PC-9 (cell line): Measurements from ENCODE around the gene DERL2. TPM values are rescaled to one million over a fixed set of nuclear protein-coding genes. Genes with fewer than 3 reads are reported as not detected.

ENCODE experiments used
- BruUV-seq: library from RNA; stranded (reverse); fragments of 400-500 nt; replicated peaks from 2 replicates; lab custom pipeline; 2021; lab: Mats Ljungman, UMichigan
- CTCF ChIA-PET: fragments of 300-600 bp; sonication (Branson Sonifier 250); formaldehyde crosslinking; loops from one replicate; lab custom pipeline; 2022; ENCODE audit warnings: antibody characterized with exemption; lab: Charles Lee
- POLR2A ChIA-PET: fragments of 300-600 bp; sonication (Branson Sonifier 250); formaldehyde crosslinking; loops from one replicate; lab custom pipeline; 2022; ENCODE audit warnings: antibody characterized with exemption; ENCODE audit not compliant: unreplicated experiment; lab: Charles Lee
- DNase-seq, 2 experiments: peaks; one replicate each; pipeline versions ENCODE4 v3.0.0 to v3.0.0-alpha.2; 2015 to 2022; ENCODE audit warnings: mixed read lengths in 1 of 2
- H2AFZ ChIP-seq: fragments of 200-600 bp; sonication (generic); 2 replicates; pipeline ENCODE4 v1.8.1; 2017; ENCODE audit warnings: antibody characterized with exemption
- H3F3A ChIP-seq: fragments of 200-600 bp; sonication (generic); 2 replicates; pipeline ENCODE4 v1.8.1; 2017; ENCODE audit warnings: antibody characterized with exemption, mild to moderate bottlenecking, low read depth; ENCODE audit not compliant: insufficient read depth
- H3K27ac ChIP-seq: fragments of 200-600 bp; sonication (generic); 2 replicates; pipeline ENCODE4 v1.6.1; 2016; ENCODE audit warnings: mixed run types
- H3K27me3 ChIP-seq: fragments of 200-600 bp; sonication (generic); 2 replicates; pipeline ENCODE4 v1.6.1; 2016; ENCODE audit warnings: low read depth, mixed run types; ENCODE audit not compliant: insufficient read depth
- H3K36me3 ChIP-seq: fragments of 200-600 bp; sonication (generic); 2 replicates; pipeline ENCODE4 v1.6.1; 2016; ENCODE audit warnings: low read depth, mixed run types
- H3K4me1 ChIP-seq: fragments of 200-600 bp; sonication (generic); replicated peaks from 2 replicates; pipeline ENCODE4 v1.6.1; 2016; ENCODE audit warnings: mixed run types; ENCODE audit not compliant: insufficient read depth
- H3K4me2 ChIP-seq: fragments of 200-600 bp; sonication (generic); 2 replicates; pipeline ENCODE4 v1.6.1; 2017; ENCODE audit warnings: mixed run types
- H3K4me3 ChIP-seq: fragments of 200-600 bp; sonication (generic); 2 replicates; pipeline ENCODE4 v1.6.1; 2016; ENCODE audit warnings: mixed run types
- H3K79me2 ChIP-seq: fragments of 200-600 bp; sonication (generic); 2 replicates; pipeline ENCODE4 v1.6.1; 2017; ENCODE audit warnings: low read depth, mixed run types
- H3K9me2 ChIP-seq: fragments of 200-600 bp; sonication (generic); 2 replicates; pipeline ENCODE4 v1.8.1; 2017; ENCODE audit warnings: mild to moderate bottlenecking; ENCODE audit not compliant: insufficient read depth
- H3K9me3 ChIP-seq: fragments of 200-600 bp; sonication (generic); 2 replicates; pipeline ENCODE4 v1.8.1; 2016; ENCODE audit warnings: low read depth; ENCODE audit not compliant: insufficient read depth
- H4K20me1 ChIP-seq: fragments of 200-600 bp; sonication (generic); 2 replicates; pipeline ENCODE4 v1.8.1; 2017; ENCODE audit not compliant: insufficient read depth
- EZH2 ChIP-seq: fragments of 200-600 bp; sonication (generic); IDR thresholded peaks from 2 replicates; pipeline ENCODE4 v1.8.0; 2017; ENCODE audit warnings: antibody characterized with exemption, low read depth
- intact Hi-C: fragments of 100-400 bp; cut with micrococcal nuclease; formaldehyde crosslinking; loops from one replicate; pipeline ENCODE4 v1.10.0; 2022; ENCODE audit not compliant: unreplicated experiment
- total RNA-seq: library from RNA; stranded (reverse); gene quantifications from 2 replicates; pipeline ENCODE4 v1.2.3, GENCODE V29; 2021
- TF ChIP-seq, protein P1 (sequence below): fragments of 200-600 bp; sonication (generic); conservative IDR thresholded peaks from 2 replicates; pipeline ENCODE4 v1.6.1; 2017; ENCODE audit warnings: mixed run types, antibody characterized with exemption, mild to moderate bottlenecking, moderate library complexity

Gene DERL2
- total RNA-seq, 1 experiment from 2014 or later: 71.1 TPM

DNA sequence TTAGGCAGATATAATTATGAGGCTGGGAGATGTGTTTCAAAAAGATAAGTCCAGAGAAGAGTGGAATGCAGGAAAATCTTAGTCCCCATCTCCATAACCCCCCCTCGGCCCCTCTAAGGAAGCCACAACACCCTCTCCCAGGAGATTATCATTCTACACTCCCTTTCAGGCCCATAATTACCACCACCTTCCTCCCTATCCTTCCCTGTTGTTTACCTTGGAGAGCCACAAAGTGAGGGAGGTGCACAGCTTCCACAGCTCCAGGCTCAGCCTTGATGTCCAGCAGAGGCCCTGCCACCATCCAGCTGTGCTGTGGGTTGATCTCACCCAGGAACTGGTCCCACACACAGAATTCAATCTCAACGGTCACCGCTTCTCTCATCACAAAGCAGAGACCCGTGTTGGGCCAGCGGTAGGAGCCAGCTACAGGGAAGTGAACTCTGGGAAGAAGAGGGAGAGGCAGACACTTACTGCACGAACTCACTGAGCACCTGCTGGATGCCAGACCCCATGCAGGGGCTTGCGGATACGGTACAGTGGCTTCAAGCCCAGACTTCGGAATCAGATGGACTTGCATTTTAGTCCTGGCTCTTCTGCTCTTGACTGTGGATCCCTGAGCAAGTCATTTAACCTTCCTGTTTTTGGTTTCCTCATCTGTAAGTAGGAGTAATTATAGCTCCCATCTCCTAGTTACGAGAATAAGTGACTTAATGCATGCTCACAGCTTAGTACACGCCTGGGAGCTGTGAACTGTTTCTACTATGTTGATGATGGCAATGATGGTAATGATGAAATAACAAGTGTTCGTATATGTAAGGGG, 44.5 kb upstream of the DERL2 start:
- BruUV-seq: no TSS peak

DNA sequence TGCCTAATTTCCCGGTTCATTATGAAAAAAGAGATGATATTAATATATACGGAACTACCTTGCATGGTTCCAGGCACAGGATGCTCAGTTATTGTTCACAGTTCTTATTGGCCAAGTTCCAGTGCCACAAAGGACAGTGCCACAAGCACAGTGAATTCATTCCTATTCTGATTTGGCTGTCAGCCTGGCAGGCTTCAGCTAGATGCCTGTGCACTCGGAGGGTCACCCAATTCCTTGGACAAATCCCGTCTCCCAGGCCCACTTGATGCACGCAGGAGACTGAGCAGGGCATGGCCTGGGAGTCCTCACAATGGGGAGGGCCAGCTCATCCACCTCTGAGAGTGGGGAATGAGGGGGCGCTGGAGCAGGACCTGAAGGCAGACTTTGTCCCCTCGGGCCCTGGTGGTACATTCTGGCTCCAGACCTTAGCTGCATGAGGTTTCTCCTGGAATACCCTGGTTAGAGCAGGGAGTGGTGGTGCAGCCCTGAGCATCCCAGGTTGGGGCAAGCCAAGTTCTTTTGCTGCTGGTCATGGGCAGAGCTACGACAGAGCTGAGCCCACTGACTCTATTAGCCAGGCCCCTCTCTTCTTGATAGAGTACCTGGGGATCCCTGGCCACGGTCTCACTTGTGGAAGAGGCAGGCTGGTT, 41.7 kb upstream of the DERL2 start:
- DNase-seq: no peak
- ChIA-PET CTCF (no interaction called here), POLR2A (no interaction called here)
- H3K4me3 ChIP-seq: no peak overlapping the region
- H3K36me3 ChIP-seq: no peaks in the 10 kb centered on the region
- intact Hi-C loops: no loop called here
- no peaks in the 10 kb centered on the region for H3K9me2 ChIP-seq
- H3K79me2 ChIP-seq: no peaks in the 10 kb centered on the region
- no peaks in the 10 kb centered on the region for H3K9me3 ChIP-seq
- H3K4me2 ChIP-seq: no peak overlapping the region
- H2AFZ ChIP-seq: no peak overlapping the region
- no peaks in the 10 kb centered on the region for H3K4me1 ChIP-seq
- BruUV-seq: no TSS peak
- TF ChIP-seq, protein P1, sequence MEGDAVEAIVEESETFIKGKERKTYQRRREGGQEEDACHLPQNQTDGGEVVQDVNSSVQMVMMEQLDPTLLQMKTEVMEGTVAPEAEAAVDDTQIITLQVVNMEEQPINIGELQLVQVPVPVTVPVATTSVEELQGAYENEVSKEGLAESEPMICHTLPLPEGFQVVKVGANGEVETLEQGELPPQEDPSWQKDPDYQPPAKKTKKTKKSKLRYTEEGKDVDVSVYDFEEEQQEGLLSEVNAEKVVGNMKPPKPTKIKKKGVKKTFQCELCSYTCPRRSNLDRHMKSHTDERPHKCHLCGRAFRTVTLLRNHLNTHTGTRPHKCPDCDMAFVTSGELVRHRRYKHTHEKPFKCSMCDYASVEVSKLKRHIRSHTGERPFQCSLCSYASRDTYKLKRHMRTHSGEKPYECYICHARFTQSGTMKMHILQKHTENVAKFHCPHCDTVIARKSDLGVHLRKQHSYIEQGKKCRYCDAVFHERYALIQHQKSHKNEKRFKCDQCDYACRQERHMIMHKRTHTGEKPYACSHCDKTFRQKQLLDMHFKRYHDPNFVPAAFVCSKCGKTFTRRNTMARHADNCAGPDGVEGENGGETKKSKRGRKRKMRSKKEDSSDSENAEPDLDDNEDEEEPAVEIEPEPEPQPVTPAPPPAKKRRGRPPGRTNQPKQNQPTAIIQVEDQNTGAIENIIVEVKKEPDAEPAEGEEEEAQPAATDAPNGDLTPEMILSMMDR: no peak
- no peak for TF ChIP-seq EZH2
- no peak overlapping the region for H3K27ac ChIP-seq
- H3F3A ChIP-seq: no peaks in the 10 kb centered on the region
- no peaks in the 10 kb centered on the region for H4K20me1 ChIP-seq
- H3K27me3 ChIP-seq: no peaks in the 10 kb centered on the region

More for the DNA sequence above, 44.5 kb upstream of the DERL2 start:
- no peak overlapping the region for H3K4me3 ChIP-seq
- no peaks in the 10 kb centered on the region for H4K20me1 ChIP-seq
- no peak for DNase-seq
- no peaks in the 10 kb centered on the region for H3K4me1 ChIP-seq
- TF ChIP-seq EZH2: no peak
- TF ChIP-seq, protein P1: no peak
- no peaks in the 10 kb centered on the region for H3K9me2 ChIP-seq
- H3K4me2 ChIP-seq: no peak overlapping the region
- no peak overlapping the region for H2AFZ ChIP-seq
- no peaks in the 10 kb centered on the region for H3K9me3 ChIP-seq
- no peaks in the 10 kb centered on the region for H3F3A ChIP-seq
- no peaks in the 10 kb centered on the region for H3K36me3 ChIP-seq
- no peak overlapping the region for H3K27ac ChIP-seq
- ChIA-PET CTCF (no interaction called here), POLR2A (no interaction called here)
- H3K79me2 ChIP-seq: no peaks in the 10 kb centered on the region
- H3K27me3 ChIP-seq: no peaks in the 10 kb centered on the region
- intact Hi-C loops: no loop called here

DNA sequence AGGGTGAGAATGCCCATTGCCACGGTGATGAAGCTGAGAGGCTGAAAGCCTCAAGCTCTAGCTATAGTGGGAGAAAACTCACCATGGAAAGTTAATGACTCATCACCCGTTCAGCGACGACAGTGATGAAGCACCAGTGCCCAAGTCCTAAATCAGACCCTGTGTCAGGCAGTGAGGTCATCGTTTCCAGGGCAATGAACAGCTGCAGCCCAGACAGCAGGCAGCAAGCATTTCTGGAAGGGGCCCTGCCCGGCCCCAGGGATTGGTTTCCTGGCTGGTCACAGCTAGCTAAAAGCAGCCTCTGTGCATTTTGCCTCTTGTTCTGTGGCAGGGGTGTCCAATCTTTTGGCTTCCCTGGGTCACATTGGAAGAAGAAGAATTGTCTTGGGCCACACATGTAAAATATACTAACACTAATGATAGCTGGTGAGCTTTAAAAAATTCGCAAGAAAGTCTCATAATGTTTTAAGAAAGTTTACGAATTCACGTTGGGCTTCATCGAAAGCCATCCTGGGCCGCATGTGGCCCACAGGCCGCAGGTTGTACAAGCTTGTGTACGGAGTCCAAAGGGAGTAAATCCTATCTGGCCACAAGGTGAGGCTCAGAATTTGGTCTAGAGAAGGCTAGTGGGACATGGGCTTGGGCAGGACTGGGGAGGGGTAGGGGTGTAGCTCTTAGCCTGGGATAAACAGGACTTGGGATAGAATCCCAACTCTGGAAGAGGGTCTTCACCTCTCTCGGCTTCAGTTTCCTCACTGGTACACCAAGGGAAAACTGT, 41.0 kb upstream of the DERL2 start:
- Histone ChIP-seq H3K9me3 (no peaks in the 10 kb centered on the region), H3K4me3 (no peak overlapping the region), H3K27ac (no peak overlapping the region), H4K20me1 (no peaks in the 10 kb centered on the region), H3K27me3 (no peaks in the 10 kb centered on the region), H3K4me2 (no peak overlapping the region), H3K9me2 (no peaks in the 10 kb centered on the region), H3K79me2 (no peaks in the 10 kb centered on the region), H3K36me3 (no peaks in the 10 kb centered on the region), H3F3A (no peaks in the 10 kb centered on the region), H3K4me1 (no peaks in the 10 kb centered on the region), H2AFZ (no peak overlapping the region)
- intact Hi-C loops: no loop called here
- DNase-seq: peak; percentile 55 to 69
- POLR2A ChIA-PET: interaction anchor here (0.6 kb wide), 1 partner anchor 35 kb away, joined by 3 read pairs; no protein-coding TSS in a partner anchor
- TF ChIP-seq EZH2: no peak
- TF ChIP-seq, protein P1: no peak
- BruUV-seq: no TSS peak
- CTCF ChIA-PET: interaction anchor here (0.6 kb wide), 1 partner anchor 662 kb away, joined by 3 read pairs; no protein-coding TSS in a partner anchor
